GM10248 (cell line): Measurements from ENCODE around the gene USP53.

ENCODE experiments used
- CTCF ChIA-PET: fragments of 300-600 bp; sonication (Branson Sonifier 250); formaldehyde crosslinking; extraction: SDS; loops from one replicate; lab custom pipeline; 2021; ENCODE audit warnings: antibody characterized with exemption; lab: Yijun Ruan, JAX
- POLR2A ChIA-PET: fragments of 350-650 bp; sonication (Branson Sonifier 250); formaldehyde crosslinking; extraction: SDS; loops from one replicate; lab custom pipeline; 2020; ENCODE audit warnings: antibody characterized with exemption; lab: Yijun Ruan, JAX
- DNase-seq: peaks from one replicate; pipeline ENCODE4 v3.0.0; 2012; ENCODE audit errors: extremely low spot score
- TF ChIP-seq, protein P1 (sequence below): IDR thresholded peaks from 2 replicates; pipeline ENCODE4 v1.5.1; 2012; ENCODE audit warnings: mild to moderate bottlenecking, low read depth; ENCODE audit errors: extremely low read depth, missing control alignments, control extremely low read depth

USP53 gene

GRCh38 chr4:119212964-119213606 is 572 bp downstream of the USP53 start:
- CTCF ChIA-PET, result interaction anchor here (0.8 to 4.2 kb wide), 12 partner anchors 10 to 232 kb away, joined by 3 to 20 read pairs (median 4); a partner anchor contains a TSS
- POLR2A ChIA-PET, result interaction anchor here (1.3 kb wide), 1 partner anchor 25 kb away, joined by 3 read pairs; no protein-coding TSS in a partner anchor
- TF ChIP-seq, protein P1, sequence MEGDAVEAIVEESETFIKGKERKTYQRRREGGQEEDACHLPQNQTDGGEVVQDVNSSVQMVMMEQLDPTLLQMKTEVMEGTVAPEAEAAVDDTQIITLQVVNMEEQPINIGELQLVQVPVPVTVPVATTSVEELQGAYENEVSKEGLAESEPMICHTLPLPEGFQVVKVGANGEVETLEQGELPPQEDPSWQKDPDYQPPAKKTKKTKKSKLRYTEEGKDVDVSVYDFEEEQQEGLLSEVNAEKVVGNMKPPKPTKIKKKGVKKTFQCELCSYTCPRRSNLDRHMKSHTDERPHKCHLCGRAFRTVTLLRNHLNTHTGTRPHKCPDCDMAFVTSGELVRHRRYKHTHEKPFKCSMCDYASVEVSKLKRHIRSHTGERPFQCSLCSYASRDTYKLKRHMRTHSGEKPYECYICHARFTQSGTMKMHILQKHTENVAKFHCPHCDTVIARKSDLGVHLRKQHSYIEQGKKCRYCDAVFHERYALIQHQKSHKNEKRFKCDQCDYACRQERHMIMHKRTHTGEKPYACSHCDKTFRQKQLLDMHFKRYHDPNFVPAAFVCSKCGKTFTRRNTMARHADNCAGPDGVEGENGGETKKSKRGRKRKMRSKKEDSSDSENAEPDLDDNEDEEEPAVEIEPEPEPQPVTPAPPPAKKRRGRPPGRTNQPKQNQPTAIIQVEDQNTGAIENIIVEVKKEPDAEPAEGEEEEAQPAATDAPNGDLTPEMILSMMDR, result peak; percentile 62
- DNase-seq, result peak; percentile 70

DNA sequence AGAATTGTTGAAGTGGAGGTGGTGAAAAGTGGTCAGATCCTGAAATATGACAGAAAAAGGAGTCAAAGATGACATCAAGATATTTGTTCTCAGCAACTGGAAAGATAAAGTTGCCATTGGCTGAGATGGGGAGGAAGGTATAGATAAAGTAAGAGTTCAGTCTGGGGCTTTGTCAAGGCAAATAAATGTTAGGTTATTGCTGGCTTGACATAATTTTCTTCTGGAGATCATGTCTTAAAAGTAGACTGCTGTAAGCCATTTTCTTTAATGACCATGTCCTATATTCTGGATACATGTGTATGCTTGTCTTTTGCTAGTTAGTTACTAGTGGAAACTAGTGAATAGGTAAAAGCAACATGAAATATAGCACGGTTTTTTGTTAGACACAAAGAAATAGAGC is 5.6 kb downstream of the USP53 start:
- POLR2A ChIA-PET, result no interaction called here
- TF ChIP-seq, protein P1, result no peak
- DNase-seq, result no peak
- CTCF ChIA-PET, result no interaction called here

GRCh38 chr4:119221412-119221811 is 8.9 kb downstream of the USP53 start:
- TF ChIP-seq, protein P1, result no peak
- CTCF ChIA-PET, result interaction anchor here (0.9 kb wide), 1 partner anchor 16 kb away, joined by 3 read pairs; no protein-coding TSS in a partner anchor
- POLR2A ChIA-PET, result no interaction called here
- no peak for DNase-seq

DNA sequence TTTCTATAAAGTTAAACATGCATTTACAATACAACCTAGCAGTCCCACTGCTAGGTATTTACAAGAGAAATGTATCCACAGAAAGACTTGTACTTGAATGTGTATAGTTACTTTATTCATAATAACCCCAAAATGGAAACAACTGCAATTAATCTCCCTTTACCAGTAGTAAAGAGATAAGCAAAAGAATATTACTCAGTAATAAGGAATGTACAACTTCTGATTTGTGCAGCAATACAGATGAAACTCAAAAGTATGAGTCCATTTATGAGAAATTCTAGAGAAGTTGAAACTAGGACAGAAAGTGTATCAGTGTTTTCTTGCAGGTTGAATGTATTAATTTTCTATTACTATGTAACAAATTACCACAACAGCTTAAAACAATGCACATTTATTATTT is 15.2 kb downstream of the USP53 start:
- DNase-seq, result no peak
- TF ChIP-seq, protein P1, result no peak
- CTCF ChIA-PET, result interaction anchor here (1.1 to 1.5 kb wide), 2 partner anchors 13 to 15 kb away, joined by 3 to 4 read pairs; partner anchors contain the start of gene USP53
- POLR2A ChIA-PET, result no interaction called here

DNA sequence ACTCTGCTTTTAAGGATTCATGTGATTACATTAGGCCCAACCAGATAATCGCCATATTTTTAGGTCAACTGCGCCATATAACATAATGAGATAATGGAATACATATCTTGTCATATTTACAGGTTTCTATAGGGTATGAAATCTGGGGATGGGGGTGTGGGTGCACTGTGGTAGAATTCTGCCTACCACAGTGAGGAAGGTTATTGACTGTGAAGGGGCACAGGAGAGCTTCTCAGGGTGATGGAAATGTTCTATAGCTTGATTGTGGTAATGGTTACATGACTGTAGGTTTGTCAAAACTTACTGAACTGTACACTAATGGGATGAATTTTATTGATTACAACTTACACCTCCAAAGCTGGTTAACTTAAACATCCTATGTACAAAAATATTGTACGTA is 15.9 kb downstream of the USP53 start:
- no peak for DNase-seq
- POLR2A ChIA-PET, result no interaction called here
- CTCF ChIA-PET, result interaction anchor here (1.2 kb wide), 1 partner anchor 9 kb away, joined by 4 read pairs; no protein-coding TSS in a partner anchor

GRCh38 chr4:119229908-119230687 is 17.6 kb downstream of the USP53 start:
- TF ChIP-seq, protein P1, result no peak
- ChIA-PET POLR2A (no interaction called here), CTCF (no interaction called here)
- no peak for DNase-seq

More for the DNA sequence above, 15.9 kb downstream of the USP53 start:
- TF ChIP-seq, protein P1, result no peak
